NCI-H2171 (cell line): ENCODE results near the gene SLC6A15.

Source experiments
- DNase-seq: peaks from one replicate; lab custom pipeline; 2025; lab: John Stamatoyannopoulos, UW

Gene SLC6A15

DNA sequence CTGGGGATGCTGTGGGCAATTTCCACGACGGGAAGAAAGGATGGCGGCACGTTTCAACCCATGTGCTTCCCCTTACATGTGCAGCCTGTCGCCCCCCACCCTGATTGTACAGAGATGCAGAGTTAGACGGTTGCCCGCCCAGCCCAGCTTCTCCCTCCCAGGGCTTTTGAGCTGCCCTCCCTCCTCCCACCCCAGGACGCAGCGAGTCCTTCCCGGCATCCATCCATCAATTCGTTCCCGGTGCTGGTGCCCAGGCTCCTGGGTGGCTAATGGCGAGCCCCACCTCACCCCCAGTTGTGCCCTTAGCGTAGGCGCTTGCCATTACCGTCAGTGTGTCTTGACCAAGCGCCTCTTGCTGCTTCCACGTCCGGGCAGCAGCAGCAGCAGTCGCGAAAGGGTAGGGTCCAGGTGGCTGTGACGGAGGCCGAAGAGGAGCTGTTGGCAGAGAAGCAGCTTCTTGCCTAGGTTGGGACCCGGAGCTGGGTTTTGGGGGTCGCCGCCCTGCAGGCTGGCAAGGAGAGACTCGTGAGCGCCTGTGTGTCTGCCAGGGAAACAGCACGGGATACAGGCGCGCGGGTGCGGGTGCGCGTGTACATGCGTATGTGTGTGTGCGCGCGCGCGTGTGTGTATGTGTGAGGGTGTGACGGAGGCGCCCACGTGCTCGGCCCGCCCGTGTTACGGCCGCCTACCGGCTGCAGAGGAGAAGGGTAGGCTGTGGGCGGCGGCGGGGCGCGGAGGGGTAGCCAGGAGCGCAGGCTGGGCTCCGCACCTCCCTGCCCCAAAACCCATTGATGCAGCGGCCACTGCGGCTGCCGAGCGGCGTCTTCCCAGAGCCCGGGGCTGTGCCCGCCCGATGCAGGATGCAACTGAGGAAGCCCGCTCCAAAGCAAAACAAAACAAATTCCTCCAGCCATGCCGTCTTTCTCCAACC lies at the start of gene SLC6A15:
SLC6A15 (minus strand) TSS at position 602 of the 931 bp plus-strand sequence. CDS start 20,679 bp downstream, outside the sequence.
- DNase-seq = peak; percentile 88

GRCh38 chr12:84960918-84961317 lies 48.3 kb upstream of the SLC6A15 start:
- DNase-seq = no peak

- DNase-seq = no peak
Observed at GRCh38 chr12:84955298-84955697, 42.7 kb upstream of the SLC6A15 start.

DNA sequence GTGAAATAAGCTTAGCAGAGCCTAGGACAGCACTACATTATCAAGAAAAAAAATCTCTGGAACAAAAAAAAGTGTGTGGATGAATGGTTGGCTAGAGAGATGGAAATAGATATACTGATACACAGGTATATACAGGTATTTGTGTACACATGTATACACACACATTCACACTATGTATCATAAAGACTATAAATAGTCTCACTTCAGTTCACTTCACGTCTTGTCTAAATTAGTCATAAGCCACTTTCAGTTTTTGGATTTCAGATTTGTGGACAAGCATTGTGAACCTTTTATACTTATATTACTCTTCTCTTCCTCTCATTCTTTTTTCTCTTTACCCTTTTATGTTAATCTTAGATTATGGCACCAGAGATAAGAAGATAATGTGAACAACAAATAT lies 41.8 kb upstream of the SLC6A15 start:
- DNase-seq = no peak

- DNase-seq = no peak
Observed at GRCh38 chr12:84950971-84951546, 38.5 kb upstream of the SLC6A15 start.

DNA sequence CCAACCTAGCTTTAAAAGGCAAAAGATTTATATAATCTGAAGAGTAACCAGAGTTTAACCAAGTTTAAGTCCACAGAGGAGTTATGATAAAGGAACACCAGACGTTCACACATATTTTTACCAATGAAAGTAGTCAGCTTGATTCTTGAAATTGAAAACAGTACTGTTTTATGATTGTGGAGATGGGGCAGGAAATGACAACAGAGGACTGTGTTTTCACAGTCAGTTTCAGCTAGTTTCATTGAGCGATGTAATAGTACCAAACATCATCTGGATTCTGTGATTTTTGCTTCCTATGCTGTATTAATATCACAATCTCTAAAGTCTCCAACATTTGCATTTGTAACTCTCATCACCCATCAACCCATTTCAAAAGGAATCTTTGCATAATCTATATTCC lies 34.2 kb upstream of the SLC6A15 start:
- DNase-seq = no peak

- DNase-seq = no peak
Observed at GRCh38 chr12:84937415-84937814, 24.8 kb upstream of the SLC6A15 start.

DNA sequence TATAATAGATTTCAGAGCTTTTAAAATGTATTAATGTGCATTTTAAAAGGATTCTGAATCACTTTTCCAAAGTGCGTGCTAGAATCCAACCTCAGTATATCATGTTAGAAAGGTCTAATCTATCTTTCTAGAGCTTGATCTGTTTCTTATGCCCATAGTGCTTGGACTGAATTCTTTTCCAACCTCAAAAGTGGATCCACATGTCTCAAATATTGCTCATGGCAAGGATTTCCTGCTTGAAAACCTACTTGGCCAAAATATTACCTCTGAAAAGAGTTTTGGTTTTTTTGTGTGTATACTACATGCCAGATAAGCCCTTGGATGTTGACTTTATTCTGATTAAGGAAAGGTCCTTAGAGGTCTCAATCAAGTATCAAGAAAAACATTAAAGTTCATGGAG lies 16.9 kb upstream of the SLC6A15 start:
- no peak for DNase-seq

- no peak for DNase-seq
Observed at GRCh38 chr12:84924981-84925380, 12.4 kb upstream of the SLC6A15 start.

DNA sequence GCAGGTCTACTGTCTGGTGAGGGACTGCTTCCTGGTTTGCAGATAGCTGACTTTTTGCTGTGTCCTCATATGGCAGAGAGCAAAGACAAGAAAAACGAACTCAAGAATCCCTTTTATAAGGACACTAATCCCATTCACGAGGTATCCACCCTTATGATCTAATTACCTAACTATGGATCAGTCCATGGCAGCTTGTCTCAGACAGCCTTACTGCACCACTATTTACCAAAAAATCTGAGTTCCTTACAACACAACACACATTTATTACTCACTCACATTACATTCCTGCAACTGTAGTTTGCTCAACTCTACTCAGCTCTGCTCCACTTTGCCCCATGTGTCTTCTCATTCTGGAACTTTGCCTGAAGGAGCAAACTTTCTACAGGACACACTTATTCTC lies 10.1 kb upstream of the SLC6A15 start:
- DNase-seq = no peak

DNA sequence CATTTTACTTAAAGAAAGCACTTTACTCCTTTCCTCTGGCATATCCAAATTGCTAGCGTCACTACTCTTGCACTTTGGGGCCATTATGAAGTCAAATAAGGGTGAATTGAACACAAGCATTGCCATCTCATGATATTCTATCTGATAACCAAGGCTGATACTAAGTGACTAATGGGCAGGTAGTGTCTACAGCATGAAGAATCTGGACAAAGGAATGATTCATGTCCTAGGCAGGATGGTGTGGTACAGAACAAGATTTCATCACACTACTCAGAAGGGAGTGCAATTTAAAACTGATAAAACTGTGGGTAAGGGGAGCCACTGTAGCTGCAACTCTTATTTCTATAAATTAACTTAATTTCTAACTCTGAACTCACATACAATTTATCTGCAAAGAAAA lies 7.7 kb upstream of the SLC6A15 start:
- no peak for DNase-seq

GRCh38 chr12:84919271-84919670 lies 6.7 kb upstream of the SLC6A15 start:
- DNase-seq = no peak

DNA sequence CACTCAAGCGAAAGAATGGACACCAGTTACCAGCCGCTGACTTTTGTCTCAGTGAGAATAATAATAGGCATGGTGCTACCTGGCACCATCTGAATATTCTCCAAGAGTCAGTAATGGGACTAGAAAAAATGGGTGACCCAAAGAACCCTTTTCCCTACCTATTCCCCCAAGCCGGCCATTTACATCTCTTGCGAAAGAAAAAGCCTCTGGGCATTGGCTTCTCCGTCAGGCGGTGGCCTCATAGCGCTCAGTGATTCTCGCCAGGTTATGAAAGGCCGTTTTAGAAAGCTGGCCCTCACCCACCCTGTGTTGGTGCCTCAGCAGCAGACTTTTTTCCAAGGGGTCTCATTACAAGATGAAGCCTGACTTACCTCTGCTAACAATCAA lies 523 bp upstream of the SLC6A15 start:
- no peak for DNase-seq

DNA sequence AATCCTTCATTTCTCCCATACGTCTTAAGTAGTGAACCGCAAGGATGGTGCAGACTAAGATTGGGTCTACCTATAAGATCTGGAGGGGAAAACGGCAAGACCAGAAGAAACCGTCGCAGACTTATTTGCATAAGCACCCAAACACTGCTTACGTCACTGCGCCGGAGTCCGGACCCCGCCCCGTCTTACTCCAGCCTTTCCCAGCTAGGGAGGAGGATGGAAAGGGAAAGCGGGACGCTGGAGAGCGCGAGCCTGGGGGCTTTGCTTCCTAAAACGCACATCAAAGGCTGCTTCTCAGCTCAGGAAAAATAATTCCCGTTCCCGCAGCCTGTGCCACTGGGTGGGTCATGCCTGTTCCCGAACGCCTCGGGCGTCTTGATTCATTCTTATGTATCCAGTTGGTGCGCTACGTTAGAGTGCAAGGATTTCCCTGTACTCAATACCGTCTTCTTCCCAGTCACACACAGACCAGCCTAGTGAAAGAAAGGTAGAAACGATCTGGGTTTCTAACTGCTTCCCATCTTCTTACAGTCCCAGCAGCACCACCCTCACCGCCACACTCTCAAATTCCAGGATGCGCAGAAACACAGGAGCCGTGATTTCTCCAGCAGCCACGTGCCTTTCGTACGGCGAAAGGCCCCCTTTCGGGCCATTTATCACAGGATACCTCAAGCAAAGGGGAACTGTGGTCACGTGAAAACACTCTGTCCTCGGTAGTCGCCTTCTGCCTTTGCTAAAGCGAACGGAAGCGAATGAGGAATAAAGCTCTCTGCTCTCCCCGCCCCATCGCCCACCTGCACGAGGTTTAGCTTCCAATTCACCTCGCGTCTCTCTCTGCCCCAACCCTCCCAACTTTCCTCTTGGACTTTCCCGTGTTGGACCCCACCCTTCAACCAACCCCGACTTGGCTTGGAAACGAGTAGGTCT lies 1.1 kb downstream of the SLC6A15 start:
- peak; percentile 63 for DNase-seq

- DNase-seq = no peak
Observed at GRCh38 chr12:84910549-84911241, 1.9 kb downstream of the SLC6A15 start.

GRCh38 chr12:84904051-84904450 lies 8.5 kb downstream of the SLC6A15 start:
- DNase-seq = no peak

GRCh38 chr12:84891106-84891838 lies 21.3 kb downstream of the SLC6A15 start:
- DNase-seq = no peak

GRCh38 chr12:84889818-84890217 lies 22.8 kb downstream of the SLC6A15 start:
- DNase-seq = no peak

GRCh38 chr12:84888861-84889260 lies 23.7 kb downstream of the SLC6A15 start:
- no peak for DNase-seq

DNA sequence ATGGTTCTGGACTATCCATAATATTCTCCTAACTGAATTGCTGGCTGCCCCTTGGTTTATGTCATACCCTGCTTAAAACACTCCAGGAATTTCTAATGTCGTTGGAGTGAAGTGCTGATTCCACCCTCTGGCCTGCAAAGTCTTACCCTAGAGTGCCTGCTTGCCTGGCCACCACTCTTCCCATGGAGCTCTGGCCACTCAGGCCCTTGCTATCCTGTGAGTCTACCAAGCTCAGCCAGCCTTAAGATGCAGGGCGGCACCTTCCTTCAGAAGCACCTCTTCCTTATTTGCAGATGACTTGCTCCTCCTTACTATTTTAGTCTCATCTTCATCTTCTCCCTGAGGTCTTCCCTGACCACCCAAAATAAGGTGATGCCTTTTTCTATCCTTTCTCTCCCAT lies 35.3 kb downstream of the SLC6A15 start:
- no peak for DNase-seq

- no peak for DNase-seq
Observed at GRCh38 chr12:84875241-84875640, 37.4 kb downstream of the SLC6A15 start.
